A673 (cell line): Measurements from ENCODE around the gene ADO. TPM values are rescaled to one million over a fixed set of nuclear protein-coding genes. Genes with fewer than 3 reads are reported as not detected.

ENCODE experiments used
- BruUV-seq: library from RNA; stranded (reverse); fragments of 400-500 nt; replicated peaks from 2 replicates; lab custom pipeline; 2021; lab: Mats Ljungman, UMichigan
- CTCF ChIA-PET: fragments of 300-600 bp; sonication (Branson Sonifier 250); formaldehyde crosslinking; loops from one replicate; lab custom pipeline; 2022; ENCODE audit warnings: antibody characterized with exemption; lab: Charles Lee
- POLR2A ChIA-PET: fragments of 300-600 bp; sonication (Branson Sonifier 250); formaldehyde crosslinking; loops from one replicate; lab custom pipeline; 2022; ENCODE audit warnings: antibody characterized with exemption; ENCODE audit not compliant: low non-redundant PET; lab: Charles Lee
- DNase-seq: peaks from one replicate; pipeline ENCODE4 v3.0.0-alpha.2; 2015; ENCODE audit warnings: low spot score
- H3K27ac ChIP-seq: fragments of 200-600 bp; sonication (generic); 2 replicates; pipeline ENCODE4 v1.5.1; 2016; ENCODE audit warnings: mixed run types, low read depth, mild to moderate bottlenecking, mixed read lengths, antibody characterized with exemption, low read length; ENCODE audit not compliant: poor library complexity, severe bottlenecking
- H3K27me3 ChIP-seq: fragments of 200-600 bp; sonication (generic); replicated peaks from 2 replicates; pipeline ENCODE4 v1.6.1; 2017; ENCODE audit warnings: mixed run types, low read depth, mild to moderate bottlenecking, mixed read lengths, antibody characterized with exemption, low read length; ENCODE audit not compliant: insufficient read depth, poor library complexity
- H3K36me3 ChIP-seq: fragments of 200-600 bp; sonication (generic); 2 replicates; pipeline ENCODE4 v1.6.1; 2016; ENCODE audit warnings: mixed run types, mild to moderate bottlenecking, mixed read lengths, antibody characterized with exemption, low read length; ENCODE audit not compliant: insufficient read depth, poor library complexity, severe bottlenecking
- H3K4me1 ChIP-seq: fragments of 200-600 bp; sonication (generic); 2 replicates; pipeline ENCODE4 v1.6.1; 2017; ENCODE audit warnings: mixed run types, mild to moderate bottlenecking, mixed read lengths, antibody characterized with exemption, low read length; ENCODE audit not compliant: insufficient read depth, poor library complexity, severe bottlenecking
- H3K4me3 ChIP-seq: fragments of 200-600 bp; sonication (generic); 2 replicates; pipeline ENCODE4 v1.5.1; 2016; ENCODE audit warnings: low read depth, mixed run types, mild to moderate bottlenecking, mixed read lengths, low read length; ENCODE audit not compliant: poor library complexity, severe bottlenecking
- H3K9me3 ChIP-seq: fragments of 200-600 bp; sonication (generic); 2 replicates; pipeline ENCODE4 v1.6.1; 2016; ENCODE audit warnings: mixed run types, low read depth, mild to moderate bottlenecking, mixed read lengths, antibody characterized with exemption, low read length; ENCODE audit not compliant: poor library complexity, severe bottlenecking
- EZH2 ChIP-seq: fragments of 200-600 bp; sonication (generic); IDR thresholded peaks from 2 replicates; pipeline ENCODE4 v1.6.1; 2017; ENCODE audit warnings: borderline replicate concordance, low read depth, mild to moderate bottlenecking, mixed read lengths, antibody characterized with exemption, low read length; ENCODE audit not compliant: poor library complexity, severe bottlenecking
- intact Hi-C: fragments of 100-400 bp; cut with micrococcal nuclease; formaldehyde crosslinking; loops from one replicate; pipeline ENCODE4 v1.10.0; 2022; ENCODE audit not compliant: unreplicated experiment
- total RNA-seq: library from RNA; stranded (reverse); gene quantifications from 2 replicates; pipeline ENCODE4 v1.2.3, GENCODE V29; 2021
- TF ChIP-seq, protein P1 (sequence below): fragments of 300-800, 200-600 bp; sonication (generic); conservative IDR thresholded peaks from 2 replicates; pipeline ENCODE4 v1.5.1; 2017; ENCODE audit warnings: low read depth, mild to moderate bottlenecking, antibody characterized with exemption, low read length, moderate library complexity, mixed read lengths

The ADO gene
- total RNA-seq, 1 experiment from 2014 or later: 38.4 TPM

DNA sequence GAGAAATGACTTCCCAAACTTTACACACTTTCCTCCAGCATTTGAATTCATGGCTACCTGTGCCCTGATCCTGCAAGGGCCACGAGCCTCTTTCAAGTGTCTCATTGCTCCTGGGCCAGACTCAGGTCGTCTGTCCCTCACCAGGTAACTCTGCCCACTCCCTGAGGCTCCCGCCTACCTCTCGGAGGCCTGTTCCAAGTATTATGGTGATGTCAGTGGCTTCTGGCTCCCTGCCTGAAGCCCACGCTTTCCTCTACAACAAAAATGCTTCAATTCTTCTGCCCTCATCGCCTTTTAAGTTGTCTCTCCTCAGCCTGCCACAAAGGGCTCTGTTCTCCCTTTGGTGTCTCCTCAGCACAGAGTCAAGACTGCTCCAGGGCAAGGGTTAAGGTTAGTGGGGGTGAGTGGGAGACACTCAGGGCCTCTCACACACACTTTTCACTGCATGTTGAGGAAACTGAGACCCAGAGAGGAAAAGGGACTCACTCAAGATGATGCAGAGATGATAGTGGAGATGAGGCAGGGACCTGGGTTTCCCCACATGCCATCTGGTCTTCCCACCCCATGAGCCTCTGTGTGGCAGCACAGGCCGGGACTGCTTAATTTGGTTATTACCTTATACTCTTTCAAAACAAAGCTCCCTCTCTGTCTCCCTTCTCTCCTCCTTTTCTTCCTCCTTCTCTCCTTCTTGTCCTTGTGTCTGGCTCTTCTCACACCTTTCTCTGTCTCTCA is 39.9 kb downstream of the ADO start:
- DNase-seq: no peak
- H3K27me3 ChIP-seq: no peaks in the 10 kb centered on the region
- TF ChIP-seq EZH2: no peak
- TF ChIP-seq, protein P1, sequence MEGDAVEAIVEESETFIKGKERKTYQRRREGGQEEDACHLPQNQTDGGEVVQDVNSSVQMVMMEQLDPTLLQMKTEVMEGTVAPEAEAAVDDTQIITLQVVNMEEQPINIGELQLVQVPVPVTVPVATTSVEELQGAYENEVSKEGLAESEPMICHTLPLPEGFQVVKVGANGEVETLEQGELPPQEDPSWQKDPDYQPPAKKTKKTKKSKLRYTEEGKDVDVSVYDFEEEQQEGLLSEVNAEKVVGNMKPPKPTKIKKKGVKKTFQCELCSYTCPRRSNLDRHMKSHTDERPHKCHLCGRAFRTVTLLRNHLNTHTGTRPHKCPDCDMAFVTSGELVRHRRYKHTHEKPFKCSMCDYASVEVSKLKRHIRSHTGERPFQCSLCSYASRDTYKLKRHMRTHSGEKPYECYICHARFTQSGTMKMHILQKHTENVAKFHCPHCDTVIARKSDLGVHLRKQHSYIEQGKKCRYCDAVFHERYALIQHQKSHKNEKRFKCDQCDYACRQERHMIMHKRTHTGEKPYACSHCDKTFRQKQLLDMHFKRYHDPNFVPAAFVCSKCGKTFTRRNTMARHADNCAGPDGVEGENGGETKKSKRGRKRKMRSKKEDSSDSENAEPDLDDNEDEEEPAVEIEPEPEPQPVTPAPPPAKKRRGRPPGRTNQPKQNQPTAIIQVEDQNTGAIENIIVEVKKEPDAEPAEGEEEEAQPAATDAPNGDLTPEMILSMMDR: no peak
- H3K27ac ChIP-seq: no peak overlapping the region
- intact Hi-C loops: no loop called here
- H3K9me3 ChIP-seq: peaks cover 7% of the 10 kb centered on the region
- POLR2A ChIA-PET: no interaction called here
- H3K4me3 ChIP-seq: no peak overlapping the region
- H3K4me1 ChIP-seq: no peaks in the 10 kb centered on the region
- BruUV-seq: no TSS peak
- no peaks in the 10 kb centered on the region for H3K36me3 ChIP-seq
- CTCF ChIA-PET: no interaction called here

GRCh38 chr10:62847433-62847832 is 42.9 kb downstream of the ADO start:
- Histone ChIP-seq H3K4me3 (no peak overlapping the region), H3K36me3 (no peaks in the 10 kb centered on the region), H3K4me1 (no peaks in the 10 kb centered on the region), H3K9me3 (peaks cover 7% of the 10 kb centered on the region), H3K27me3 (no peaks in the 10 kb centered on the region), H3K27ac (no peak overlapping the region)
- BruUV-seq: no TSS peak
- ChIA-PET POLR2A (no interaction called here), CTCF (no interaction called here)
- intact Hi-C loops: no loop called here
- TF ChIP-seq, protein P1: no peak
- TF ChIP-seq EZH2: no peak
- DNase-seq: no peak

DNA sequence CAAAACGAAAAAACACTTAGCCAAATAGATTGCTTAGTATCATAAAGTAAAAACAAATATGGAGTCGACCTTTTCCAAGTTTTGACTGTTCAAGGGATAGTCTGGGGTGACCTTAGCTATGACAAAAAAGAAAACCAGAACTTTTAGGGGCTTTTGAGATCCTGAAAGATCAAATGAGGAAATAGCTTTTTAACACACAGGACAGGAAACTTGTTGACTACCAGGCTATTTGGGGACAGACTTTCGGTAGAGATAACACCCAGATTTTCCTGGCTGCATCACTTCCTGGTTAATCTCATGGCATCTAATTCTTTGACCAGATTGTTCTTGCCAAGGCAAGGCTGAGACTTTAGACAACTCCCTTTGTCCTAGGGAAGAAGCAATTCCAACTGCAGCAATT is 46.1 kb downstream of the ADO start:
- peaks cover 7% of the 10 kb centered on the region for H3K9me3 ChIP-seq
- H3K4me1 ChIP-seq: no peaks in the 10 kb centered on the region
- no peaks in the 10 kb centered on the region for H3K27me3 ChIP-seq
- intact Hi-C loops: no loop called here
- no peak overlapping the region for H3K27ac ChIP-seq
- ChIA-PET POLR2A (no interaction called here), CTCF (no interaction called here)
- H3K4me3 ChIP-seq: no peak overlapping the region
- DNase-seq: no peak
- TF ChIP-seq EZH2: no peak
- TF ChIP-seq, protein P1: no peak
- no peaks in the 10 kb centered on the region for H3K36me3 ChIP-seq
- no TSS peak for BruUV-seq
